H1 (cell line): ENCODE data around the gene LANCL3. TPM values are rescaled to one million over a fixed set of nuclear protein-coding genes. Genes with fewer than 3 reads are reported as not detected.

Experiments
- CTCF ChIA-PET: fragments of 300-600 bp; sonication (Branson Sonifier 250); formaldehyde crosslinking; loops from one replicate; lab custom pipeline; 2021; ENCODE audit not compliant: partially characterized antibody; lab: Charles Lee
- POLR2A ChIA-PET: fragments of 300-600 bp; sonication (Branson Sonifier 250); formaldehyde crosslinking; loops from one replicate; lab custom pipeline; 2021; ENCODE audit warnings: inconsistent platforms; ENCODE audit not compliant: partially characterized antibody; lab: Charles Lee
- DNase-seq, 2 experiments: peaks; one replicate each; pipeline versions ENCODE4 v3.0.0 to v3.0.0-alpha.2; 2010 to 2022; ENCODE audit warnings: low spot score in 2 of 2, low read depth in 1 of 2, mixed read lengths in 1 of 2
- FAIRE-seq: peaks from 2 replicates; lab custom pipeline; 2011; peaks lifted over from hg19 to GRCh38; lab: Jason Lieb, UNC
- H2AFZ ChIP-seq: 2 replicates; pipeline ENCODE4 v1.8.1; 2012; ENCODE audit warnings: low read length, inconsistent platforms
- H2AK5ac ChIP-seq: 2 replicates; pipeline ENCODE4 v1.6.1; 2013; ENCODE audit warnings: low read depth, low read length
- H2BK120ac ChIP-seq: replicated peaks from 2 replicates; pipeline ENCODE3; 2013; ENCODE audit warnings: low read depth, low read length, inconsistent platforms
- H2BK12ac ChIP-seq: 2 replicates; pipeline ENCODE4 v1.6.1; 2013; ENCODE audit warnings: low read depth, low read length
- H2BK15ac ChIP-seq: 2 replicates; pipeline ENCODE4 v1.6.1; 2013; ENCODE audit warnings: low read length
- H2BK20ac ChIP-seq: 2 replicates; pipeline ENCODE4 v1.6.1; 2013; ENCODE audit warnings: low read length
- H2BK5ac ChIP-seq: 2 replicates; pipeline ENCODE4 v1.6.1; 2013; ENCODE audit warnings: low read depth, low read length
- H3K14ac ChIP-seq: 2 replicates; pipeline ENCODE4 v1.6.1; 2013; ENCODE audit warnings: inconsistent platforms; ENCODE audit not compliant: insufficient read length
- H3K18ac ChIP-seq: 2 replicates; pipeline ENCODE4 v1.6.1; 2013; ENCODE audit warnings: low read length; ENCODE audit errors: extremely low read depth
- H3K23ac ChIP-seq: 2 replicates; pipeline ENCODE4 v1.6.1; 2013; ENCODE audit warnings: inconsistent platforms; ENCODE audit not compliant: insufficient read length
- H3K23me2 ChIP-seq: 2 replicates; pipeline ENCODE4 v1.6.1; 2013; ENCODE audit warnings: low read depth, low read length
- H3K27ac ChIP-seq: 2 replicates; pipeline ENCODE4 v1.6.1; 2011; ENCODE audit warnings: low read depth, low read length, inconsistent platforms
- H3K27me3 ChIP-seq, 4 experiments: replicated peaks in 1 of 4; 1 replicate in 1 of 4; 2 replicates in 3 of 4; pipeline versions ENCODE4 v1.6.1 to v1.8.1; 2011 to 2013; ENCODE audit warnings: low read length in 3 of 4, mild to moderate bottlenecking in 3 of 4, inconsistent platforms in 2 of 4, mixed read lengths in 2 of 4, moderate library complexity in 1 of 4; ENCODE audit not compliant: control insufficient read depth in 3 of 4, insufficient read depth in 3 of 4; ENCODE audit errors: extremely low read depth in 1 of 4
- H3K36me3 ChIP-seq, 4 experiments: 2 replicates each; pipeline versions ENCODE4 v1.6.1 to v1.8.1; 2011 to 2013; ENCODE audit warnings: mild to moderate bottlenecking in 4 of 4, low read length in 3 of 4, moderate library complexity in 2 of 4, control low read depth in 1 of 4, inconsistent platforms in 1 of 4; ENCODE audit not compliant: insufficient read depth in 4 of 4, control insufficient read depth in 2 of 4
- H3K4ac ChIP-seq: replicated peaks from 2 replicates; pipeline ENCODE3; 2013; ENCODE audit warnings: low read length, low read depth, mixed read lengths, inconsistent platforms; ENCODE audit not compliant: insufficient read length
- H3K4me1 ChIP-seq, 4 experiments: replicated peaks in 1 of 4; 1 replicate in 1 of 4; 2 replicates in 3 of 4; pipeline versions ENCODE4 v1.6.1 to v1.8.1; 2011 to 2013; ENCODE audit warnings: low read length in 3 of 4, inconsistent platforms in 2 of 4, mixed read lengths in 1 of 4; ENCODE audit not compliant: insufficient read depth in 4 of 4, control insufficient read depth in 3 of 4
- H3K4me2 ChIP-seq, 2 experiments: 2 replicates each; pipeline versions ENCODE4 v1.6.1 to v1.8.1; 2011 to 2013; ENCODE audit warnings: low read depth in 2 of 2, low read length in 2 of 2, control low read depth in 1 of 2, inconsistent platforms in 1 of 2, mild to moderate bottlenecking in 1 of 2; ENCODE audit not compliant: insufficient read depth in 1 of 2
- H3K4me3 ChIP-seq, 4 experiments: fragments of 200-600, 300-600 bp in 1 of 4; sonication (generic), shearing (Covaris generic), sonication (Bioruptor Twin) in 1 of 4; 2 replicates each; pipeline versions ENCODE4 v1.5.1 to v1.8.1; 2011 to 2016; ENCODE audit warnings: low read length in 4 of 4, low read depth in 3 of 4, control low read depth in 2 of 4, inconsistent platforms in 2 of 4, mild to moderate bottlenecking in 2 of 4, mixed read lengths in 1 of 4, moderate library complexity in 1 of 4; ENCODE audit not compliant: insufficient read depth in 2 of 4; ENCODE audit errors: extremely low read depth in 1 of 4
- H3K56ac ChIP-seq: replicated peaks from 2 replicates; pipeline ENCODE3; 2013; ENCODE audit warnings: low read depth, mild to moderate bottlenecking, mixed read lengths, low read length, inconsistent platforms; ENCODE audit not compliant: insufficient read length
- H3K79me1 ChIP-seq: 2 replicates; pipeline ENCODE4 v1.6.1; 2013; ENCODE audit warnings: low read depth, low read length, control low read depth
- H3K79me2 ChIP-seq, 2 experiments: 2 replicates each; pipeline versions ENCODE4 v1.6.1 to v1.8.1; 2012 to 2013; ENCODE audit warnings: low read length in 2 of 2, mild to moderate bottlenecking in 2 of 2, inconsistent platforms in 1 of 2; ENCODE audit not compliant: insufficient read depth in 2 of 2, control insufficient read depth in 1 of 2
- H3K9ac ChIP-seq, 4 experiments: replicated peaks in 1 of 4; 1 replicate in 1 of 4; 2 replicates in 3 of 4; pipeline versions ENCODE4 v1.6.1 to v1.8.1; 2011 to 2013; ENCODE audit warnings: low read depth in 3 of 4, low read length in 3 of 4, control low read depth in 2 of 4, mild to moderate bottlenecking in 2 of 4, moderate library complexity in 2 of 4, inconsistent platforms in 1 of 4; ENCODE audit errors: extremely low read depth in 1 of 4
- H3K9me3 ChIP-seq, 2 experiments: 2 replicates each; pipeline versions ENCODE4 v1.6.1 to v1.8.1; 2012 to 2013; ENCODE audit warnings: mild to moderate bottlenecking in 2 of 2, moderate library complexity in 2 of 2, control low read depth in 1 of 2, inconsistent platforms in 1 of 2, low read depth in 1 of 2, low read length in 1 of 2, mixed read lengths in 1 of 2; ENCODE audit not compliant: insufficient read depth in 2 of 2
- H4K20me1 ChIP-seq, 2 experiments: replicated peaks in 1 of 2; 2 replicates each; pipeline versions ENCODE3 to v1.8.1; 2011 to 2013; ENCODE audit warnings: inconsistent platforms in 2 of 2, low read length in 2 of 2, mild to moderate bottlenecking in 1 of 2; ENCODE audit not compliant: insufficient read depth in 2 of 2, control insufficient read depth in 1 of 2
- H4K5ac ChIP-seq: 2 replicates; pipeline ENCODE4 v1.6.1; 2013; ENCODE audit warnings: low read length, low read depth, mixed read lengths, inconsistent platforms; ENCODE audit not compliant: insufficient read length
- H4K8ac ChIP-seq: 2 replicates; pipeline ENCODE4 v1.8.0; 2013; ENCODE audit warnings: mild to moderate bottlenecking, moderate library complexity, low read length, inconsistent platforms; ENCODE audit not compliant: insufficient read depth; ENCODE audit errors: extremely low read depth
- H4K91ac ChIP-seq: replicated peaks from 2 replicates; pipeline ENCODE3; 2013; ENCODE audit warnings: low read length, mixed read lengths, inconsistent platforms; ENCODE audit not compliant: insufficient read length
- ATF3 ChIP-seq: IDR thresholded peaks from 2 replicates; pipeline ENCODE4 v1.6.1; 2011; ENCODE audit warnings: low read depth, mild to moderate bottlenecking, low read length; ENCODE audit not compliant: insufficient read depth
- CHD2 ChIP-seq: IDR thresholded peaks from 2 replicates; pipeline ENCODE4 v1.6.1; 2012; ENCODE audit warnings: low read length, improper control_type of control experiment
- EP300 ChIP-seq, 2 experiments: IDR thresholded peaks; 1 replicate in 1 of 2; 2 replicates in 1 of 2; pipeline ENCODE4 v1.6.1; 2011 to 2012; ENCODE audit warnings: low read depth in 2 of 2, low read length in 2 of 2, mild to moderate bottlenecking in 2 of 2, borderline replicate concordance in 1 of 2, inconsistent platforms in 1 of 2, moderate library complexity in 1 of 2
- JUN ChIP-seq: IDR thresholded peaks from 2 replicates; pipeline ENCODE4 v1.6.1; 2011; ENCODE audit warnings: low read depth, mild to moderate bottlenecking, improper control_type of control experiment, low read length
- JUND ChIP-seq: IDR thresholded peaks from 2 replicates; pipeline ENCODE4 v1.6.1; 2011; ENCODE audit warnings: mild to moderate bottlenecking, improper control_type of control experiment, low read length
- MAX ChIP-seq: IDR thresholded peaks from 2 replicates; pipeline ENCODE4 v1.6.1; 2012; ENCODE audit warnings: inconsistent platforms
- NRF1 ChIP-seq: IDR thresholded peaks from 2 replicates; pipeline ENCODE4 v1.6.1; 2011; ENCODE audit warnings: mild to moderate bottlenecking, low read depth, low read length, improper control_type of control experiment
- POU5F1 ChIP-seq: IDR thresholded peaks from 2 replicates; pipeline ENCODE4 v1.6.1; 2011; ENCODE audit warnings: low read depth, mild to moderate bottlenecking, low read length, moderate library complexity
- RNF2 ChIP-seq: fragments of 200-900, 300-1000 bp; sonication (generic); IDR thresholded peaks from 2 replicates; pipeline ENCODE4 v1.7.1; 2016; ENCODE audit warnings: borderline replicate concordance, low read depth, mild to moderate bottlenecking, antibody characterized with exemption, low read length; ENCODE audit not compliant: poor library complexity, severe bottlenecking; ENCODE audit errors: missing control alignments
- RXRA ChIP-seq: IDR thresholded peaks from 2 replicates; pipeline ENCODE4 v1.6.1; 2011; ENCODE audit warnings: low read depth, mild to moderate bottlenecking, low read length, moderate library complexity; ENCODE audit not compliant: insufficient read depth
- TAF1 ChIP-seq: IDR thresholded peaks from 2 replicates; pipeline ENCODE4 v1.6.1; 2011; ENCODE audit warnings: mild to moderate bottlenecking, low read depth, low read length
- ZNF274 ChIP-seq: IDR thresholded peaks from 2 replicates; pipeline ENCODE4 v1.7.0; 2012; ENCODE audit warnings: low read length, borderline replicate concordance; ENCODE audit errors: extremely low read depth
- WGBS, 2 experiments: shearing (Covaris generic) in 1 of 2; methylation state at CpG; one replicate each; pipeline versions ENCODE4 v1.1.6 to v1.1.7; 2013 to 2015; ENCODE audit warnings: low lambda C conversion rate in 2 of 2, mixed read lengths in 2 of 2, inconsistent platforms in 1 of 2, low coverage in 1 of 2, missing lambda C conversion rate in 1 of 2; ENCODE audit not compliant: insufficient replicate concordance in 2 of 2, insufficient coverage in 1 of 2, insufficient read length in 1 of 2; ENCODE audit errors: extremely low coverage in 1 of 2, missing lambda C conversion rate in 1 of 2; 5-methylcytosine and 5-hydroxymethylcytosine counted together
- polyA plus RNA-seq, 7 experiments: library from polyadenylated mRNA; depleted of rRNA in 3 of 7; stranded (reverse) in 5 of 7; unstranded in 2 of 7; fragments of >200 nt in 5 of 7; fragments of 200-250 nt in 2 of 7; gene quantifications; 1 replicate in 5 of 7; 2 replicates in 1 of 7; 4 replicates in 1 of 7; pipeline versions ENCODE4 v1.2.1 to v1.2.3, GENCODE V29; 2011 to 2013; ENCODE audit warnings: missing spikeins in 2 of 7, mixed read lengths in 2 of 7
- total RNA-seq: library from RNA; stranded (reverse); fragmentation: NEBNext Ultra II Directional; extraction: Animal tissue kit (Norgen Biotek cat#: 25700); gene quantifications from 2 replicates; pipeline ENCODE4 v1.2.1, GENCODE V29; 2021

Gene LANCL3
- total and polyA plus RNA-seq, 2 of the 8 experiments (the other 6 are each of a cell fraction or from before 2014, with no cell fraction given) = 0.11 to 0.37 TPM

- Histone ChIP-seq H4K20me1 (no peaks in the 10 kb centered on the region), H3K27me3 (no peaks in the 10 kb centered on the region), H2BK15ac (no peak overlapping the region), H3K56ac (no peak overlapping the region), H3K9ac (no peak overlapping the region), H2BK120ac (no peak overlapping the region), H2AK5ac (no peak overlapping the region), H3K4me3 (no peak overlapping the region), H3K4ac (no peak overlapping the region), H2BK5ac (no peak overlapping the region), H3K36me3 (no peaks in the 10 kb centered on the region), H2BK12ac (no peak overlapping the region), H3K4me2 (no peak overlapping the region), H2AFZ (no peak overlapping the region), H3K27ac (no peak overlapping the region), H3K9me3 (no peaks in the 10 kb centered on the region), H3K4me1 (no peaks in the 10 kb centered on the region), H2BK20ac (no peak overlapping the region), H3K14ac (no peak overlapping the region), H3K18ac (no peak overlapping the region), H3K23ac (no peak overlapping the region), H4K8ac (no peak overlapping the region), H3K79me1 (no peaks in the 10 kb centered on the region), H4K5ac (no peak overlapping the region), H3K23me2 (no peaks in the 10 kb centered on the region), H3K79me2 (no peaks in the 10 kb centered on the region), H4K91ac (no peak overlapping the region)
- POLR2A ChIA-PET = no interaction called here
- FAIRE-seq = no peak
- CTCF ChIA-PET = interaction anchor here (0.9 kb wide), 1 partner anchor 458 kb away, joined by 3 read pairs; no protein-coding TSS in a partner anchor
- WGBS, 2 experiments = 88% methylated on average over 1 of the region's 1 CpG; no CpG with 5 or more reads in 1 of the 2 experiments
- DNase-seq = no peak
- TF ChIP-seq MAX (no peak), JUN (no peak), EP300 (IDR thresholded peaks at IDR 0.05; ENCODE audit: borderline replicate concordance in 1 of 2, low read depth in 2 of 2, low read length in 2 of 2) (no peak), CHD2 (no peak), RNF2 (no peak), RXRA (no peak), NRF1 (no peak), POU5F1 (no peak), TAF1 (no peak), ATF3 (no peak), JUND (no peak), ZNF274 (no peak)
Measured at GRCh38 chrX:37717708-37718107, 146.2 kb downstream of the LANCL3 start.
